NT2/D1 (cell line): Measurements from ENCODE around the gene RAD1.

Experiments
- DNase-seq: peaks from one replicate; pipeline ENCODE4 v3.0.0-alpha.2; 2011; ENCODE audit warnings: low read depth, low spot score
- H3K27me3 ChIP-seq: 2 replicates; pipeline ENCODE4 v1.6.0; 2011; ENCODE audit warnings: mild to moderate bottlenecking; ENCODE audit not compliant: insufficient read length, insufficient read depth
- H3K36me3 ChIP-seq: 2 replicates; pipeline ENCODE4 v1.6.1; 2011; ENCODE audit warnings: mild to moderate bottlenecking, low read length, mixed read lengths; ENCODE audit not compliant: insufficient read depth, insufficient read length
- H3K4me1 ChIP-seq: 2 replicates; pipeline ENCODE4 v1.5.1; 2011; ENCODE audit not compliant: insufficient read depth, insufficient read length
- H3K4me3 ChIP-seq: 2 replicates; pipeline ENCODE4 v1.5.1; 2011; ENCODE audit warnings: low read depth; ENCODE audit not compliant: insufficient read length
- H3K9ac ChIP-seq: 2 replicates; pipeline ENCODE4 v1.6.0; 2011; ENCODE audit warnings: low read depth; ENCODE audit not compliant: insufficient read length
- H3K9me3 ChIP-seq: 2 replicates; pipeline ENCODE4 v1.5.1; 2011; ENCODE audit warnings: mild to moderate bottlenecking, low read length; ENCODE audit not compliant: insufficient read depth
- SUZ12 ChIP-seq: IDR thresholded peaks from 2 replicates; pipeline ENCODE4 v1.6.1; 2011; ENCODE audit not compliant: insufficient read length, insufficient read depth; ENCODE audit errors: extremely low read depth
- YY1 ChIP-seq: IDR thresholded peaks from 2 replicates; pipeline ENCODE4 v1.6.1; 2011; ENCODE audit not compliant: insufficient read length, insufficient read depth
- ZNF274 ChIP-seq: IDR thresholded peaks from 2 replicates; pipeline ENCODE4 v1.6.1; 2011; ENCODE audit warnings: mild to moderate bottlenecking, low read depth, low read length

The RAD1 gene

DNA sequence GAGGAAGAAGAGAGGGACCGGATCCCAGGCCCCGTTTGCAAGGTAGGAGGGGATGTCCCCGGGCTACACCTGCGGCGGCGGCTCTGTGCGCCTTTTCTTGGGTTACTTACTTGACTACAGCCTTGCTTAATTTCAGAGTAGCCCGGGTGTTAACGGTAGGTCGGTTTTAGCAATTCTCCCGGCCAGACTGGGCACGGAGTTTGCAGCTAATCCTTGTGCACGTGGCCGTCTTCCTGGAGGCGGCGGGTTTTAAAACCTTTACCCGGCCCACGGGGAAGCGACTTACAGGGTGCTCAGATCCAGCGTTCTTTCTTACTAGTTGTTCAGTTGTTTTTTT, 520 bp upstream of the RAD1 start:
- no peak for DNase-seq
- peak overlapping the region; percentile 97 for H3K4me3 ChIP-seq
- no peaks in the 10 kb centered on the region for H3K9me3 ChIP-seq
- TF ChIP-seq YY1 (no peak), SUZ12 (no peak), ZNF274 (no peak)
- no peaks in the 10 kb centered on the region for H3K4me1 ChIP-seq
- H3K9ac ChIP-seq, result peak overlapping the region; percentile 99
- H3K36me3 ChIP-seq, result peaks cover 61% of the 10 kb centered on the region
- H3K27me3 ChIP-seq, result no peaks in the 10 kb centered on the region

DNA sequence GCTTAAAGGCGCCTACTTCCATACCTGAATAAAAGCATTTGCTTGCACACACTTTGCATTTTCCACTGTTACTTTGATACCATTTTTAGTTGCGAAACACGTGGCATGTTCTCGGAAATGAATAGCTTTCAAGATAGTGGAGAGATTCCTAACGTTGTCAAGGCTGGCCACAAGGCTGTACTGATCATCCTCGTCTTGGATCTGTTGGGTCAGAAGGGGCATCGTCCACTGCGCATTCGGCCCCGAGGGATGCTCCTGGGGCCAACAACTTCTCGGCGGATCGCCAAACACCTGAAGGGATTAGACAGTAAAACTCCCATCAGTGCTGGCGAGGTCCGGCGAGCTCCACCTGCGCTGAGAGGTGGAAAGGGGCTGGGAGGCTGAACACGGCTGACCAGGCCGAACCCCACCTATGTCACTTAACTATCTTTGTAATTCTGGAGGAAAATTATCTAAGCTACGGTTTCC, 599 bp downstream of the RAD1 start:
- peaks cover 59% of the 10 kb centered on the region for H3K36me3 ChIP-seq
- H3K9ac ChIP-seq, result peak overlapping the region; percentile 96
- no peak for DNase-seq
- H3K9me3 ChIP-seq, result no peaks in the 10 kb centered on the region
- no peaks in the 10 kb centered on the region for H3K27me3 ChIP-seq
- TF ChIP-seq SUZ12 (no peak), ZNF274 (no peak), YY1 (no peak)
- H3K4me3 ChIP-seq, result peak overlapping the region; percentile 97
- no peaks in the 10 kb centered on the region for H3K4me1 ChIP-seq

DNA sequence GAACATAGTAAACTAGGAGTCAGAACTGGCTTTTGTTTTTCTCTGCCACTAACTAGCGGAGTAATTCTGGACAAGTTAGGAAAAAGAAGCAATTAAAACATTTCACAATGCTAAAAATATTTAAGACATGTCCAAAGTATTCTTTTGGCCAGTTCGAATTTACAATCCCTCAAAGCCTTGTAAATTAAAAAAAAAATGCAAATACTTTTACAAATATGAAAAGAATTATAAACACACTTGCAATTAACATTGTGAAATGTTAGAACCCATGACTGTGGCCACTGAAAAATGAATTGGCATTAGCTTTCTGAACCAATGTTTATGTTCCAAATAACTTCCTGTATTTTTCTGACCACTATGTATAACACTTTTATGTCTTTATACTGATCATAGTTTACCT, 2.2 kb downstream of the RAD1 start:
- Histone ChIP-seq H3K27me3 (no peaks in the 10 kb centered on the region), H3K36me3 (peaks cover 57% of the 10 kb centered on the region), H3K9ac (no peak overlapping the region), H3K4me1 (no peaks in the 10 kb centered on the region), H3K4me3 (no peak overlapping the region), H3K9me3 (no peaks in the 10 kb centered on the region)
- TF ChIP-seq SUZ12, result no peak
- no peak for TF ChIP-seq YY1
- no peak for DNase-seq

DNA sequence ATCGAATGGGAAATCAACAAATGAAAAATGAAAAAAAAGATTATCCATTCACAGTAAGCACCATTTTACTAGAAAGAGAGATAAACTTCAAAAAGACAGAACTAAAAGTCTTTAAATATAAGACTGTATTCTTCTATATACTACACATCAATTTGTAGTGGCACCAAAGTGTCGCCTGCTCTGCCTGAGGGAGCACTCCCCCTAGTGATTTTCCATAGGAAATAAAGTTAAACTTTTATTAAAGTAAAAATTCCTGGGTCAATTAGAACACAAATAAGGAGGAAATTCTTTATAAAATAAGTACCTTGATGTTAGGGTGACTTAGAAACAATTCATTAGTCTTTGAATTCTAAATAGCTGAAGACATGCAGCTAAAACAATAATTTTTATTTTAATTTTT, 9.7 kb downstream of the RAD1 start:
- Histone ChIP-seq H3K36me3 (peaks cover 40% of the 10 kb centered on the region), H3K9me3 (no peaks in the 10 kb centered on the region), H3K4me1 (no peaks in the 10 kb centered on the region), H3K27me3 (no peaks in the 10 kb centered on the region), H3K9ac (no peak overlapping the region), H3K4me3 (no peak overlapping the region)
- no peak for DNase-seq
- TF ChIP-seq SUZ12 (no peak), ZNF274 (no peak), YY1 (no peak)

DNA sequence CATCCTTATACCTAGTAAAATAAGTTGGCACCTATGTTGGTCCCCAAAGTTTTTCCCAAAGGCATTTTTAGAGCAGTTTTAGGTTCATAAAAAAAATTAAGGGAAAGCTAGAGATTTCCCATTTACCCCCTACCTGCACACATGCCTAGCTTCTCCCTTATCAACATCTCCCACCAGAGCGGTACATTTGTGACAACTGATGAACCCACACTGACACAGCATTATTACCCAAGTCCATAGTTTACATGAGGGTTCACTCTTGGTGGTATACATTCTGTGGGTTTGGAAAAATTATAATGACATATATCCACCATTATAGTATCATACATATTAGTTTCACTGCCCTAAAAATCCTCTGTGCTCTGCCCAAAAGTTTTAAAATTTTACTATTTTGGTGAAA, 12.0 kb downstream of the RAD1 start:
- TF ChIP-seq ZNF274 (no peak), SUZ12 (no peak), YY1 (no peak)

DNA sequence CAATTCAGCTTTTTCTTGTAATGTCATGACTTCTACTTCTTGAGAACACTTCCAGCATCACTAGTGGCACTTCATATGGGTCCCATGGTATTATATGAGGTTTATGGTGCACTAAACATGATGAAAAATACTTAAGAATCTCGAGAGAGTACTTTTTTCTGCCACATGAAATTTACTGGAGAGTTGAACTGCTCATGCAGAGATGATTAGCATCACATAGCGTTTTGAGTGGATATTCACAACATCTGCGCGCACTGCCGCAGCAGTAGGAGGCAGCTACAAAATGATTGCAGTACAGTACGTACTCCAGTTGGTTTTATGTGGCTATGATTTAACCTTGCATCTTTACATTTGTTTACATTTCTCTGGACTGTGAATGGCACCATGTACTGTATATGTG, 14.7 kb downstream of the RAD1 start:
- H3K36me3 ChIP-seq, result peaks cover 15% of the 10 kb centered on the region
- H3K9ac ChIP-seq, result no peak overlapping the region
- H3K9me3 ChIP-seq, result no peaks in the 10 kb centered on the region
- no peaks in the 10 kb centered on the region for H3K4me1 ChIP-seq
- no peak for DNase-seq
- no peak overlapping the region for H3K4me3 ChIP-seq
- no peaks in the 10 kb centered on the region for H3K27me3 ChIP-seq
- TF ChIP-seq ZNF274 (no peak), SUZ12 (no peak), YY1 (no peak)

More for the DNA sequence above, 12.0 kb downstream of the RAD1 start:
- Histone ChIP-seq H3K9ac (no peak overlapping the region), H3K4me1 (no peaks in the 10 kb centered on the region), H3K36me3 (peaks cover 21% of the 10 kb centered on the region), H3K9me3 (no peaks in the 10 kb centered on the region), H3K27me3 (no peaks in the 10 kb centered on the region), H3K4me3 (no peak overlapping the region)
- no peak for DNase-seq

DNA sequence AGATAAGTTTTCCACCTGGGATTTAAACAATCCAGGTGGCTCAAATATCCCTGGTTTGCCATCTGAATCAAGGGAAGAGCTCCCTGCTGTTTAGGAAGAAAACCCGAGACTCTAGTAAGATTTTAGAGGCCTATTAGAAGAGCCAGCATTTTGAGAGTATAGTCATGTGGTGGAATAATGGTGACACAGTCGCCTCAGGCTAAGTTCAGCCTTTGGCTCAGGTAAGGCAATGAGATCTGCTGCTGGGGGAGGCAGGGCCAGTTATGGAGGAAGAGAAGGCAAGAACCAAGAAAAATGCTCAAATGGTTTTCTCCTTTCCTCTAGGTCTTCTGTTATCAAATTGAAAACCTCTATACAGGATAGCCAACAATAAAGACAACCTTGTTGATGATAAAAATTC, 16.2 kb downstream of the RAD1 start:
- Histone ChIP-seq H3K4me1 (no peaks in the 10 kb centered on the region), H3K9ac (no peak overlapping the region), H3K36me3 (peaks cover 6% of the 10 kb centered on the region), H3K9me3 (no peaks in the 10 kb centered on the region), H3K27me3 (no peaks in the 10 kb centered on the region), H3K4me3 (no peak overlapping the region)
- TF ChIP-seq YY1 (no peak), ZNF274 (no peak), SUZ12 (no peak)
- DNase-seq, result no peak

DNA sequence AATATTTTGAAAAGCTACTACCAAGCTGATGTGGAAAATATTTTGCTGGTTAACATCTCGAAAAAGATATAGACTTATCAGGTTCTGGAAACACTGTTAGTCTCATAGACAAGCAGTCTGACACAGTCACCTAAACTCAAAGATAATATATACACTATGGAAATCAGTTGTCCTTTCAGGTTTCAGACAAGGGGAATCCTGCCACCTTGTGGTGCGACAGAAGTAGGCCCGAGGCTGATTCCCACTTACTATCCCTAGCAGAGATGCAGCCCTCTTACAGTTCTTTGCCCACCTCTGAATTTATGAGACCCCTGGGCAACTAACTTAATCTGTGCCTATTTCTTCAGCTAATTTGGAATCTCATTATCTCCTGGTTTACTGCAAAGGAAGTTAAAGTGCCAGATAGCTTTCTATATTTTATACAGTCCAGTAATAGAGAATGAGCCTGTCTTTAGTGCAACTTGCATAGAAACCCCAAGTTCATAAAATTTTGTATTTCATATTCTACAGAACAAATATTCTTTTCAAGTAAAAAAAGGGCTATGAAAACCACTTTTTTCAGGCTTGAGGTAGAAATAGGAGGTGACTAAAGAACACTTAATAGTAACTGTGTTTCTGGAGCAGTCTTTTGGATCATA, 16.9 kb downstream of the RAD1 start:
- no peaks in the 10 kb centered on the region for H3K27me3 ChIP-seq
- no peaks in the 10 kb centered on the region for H3K4me1 ChIP-seq
- H3K9me3 ChIP-seq, result no peaks in the 10 kb centered on the region
- peaks cover 6% of the 10 kb centered on the region for H3K36me3 ChIP-seq
- H3K9ac ChIP-seq, result no peak overlapping the region
- H3K4me3 ChIP-seq, result no peak overlapping the region
- peak; percentile 51 for DNase-seq
- TF ChIP-seq SUZ12 (no peak), YY1 (no peak), ZNF274 (no peak)
